ENCODE results near the gene JAKMIP3.

JAKMIP3 gene

DNA sequence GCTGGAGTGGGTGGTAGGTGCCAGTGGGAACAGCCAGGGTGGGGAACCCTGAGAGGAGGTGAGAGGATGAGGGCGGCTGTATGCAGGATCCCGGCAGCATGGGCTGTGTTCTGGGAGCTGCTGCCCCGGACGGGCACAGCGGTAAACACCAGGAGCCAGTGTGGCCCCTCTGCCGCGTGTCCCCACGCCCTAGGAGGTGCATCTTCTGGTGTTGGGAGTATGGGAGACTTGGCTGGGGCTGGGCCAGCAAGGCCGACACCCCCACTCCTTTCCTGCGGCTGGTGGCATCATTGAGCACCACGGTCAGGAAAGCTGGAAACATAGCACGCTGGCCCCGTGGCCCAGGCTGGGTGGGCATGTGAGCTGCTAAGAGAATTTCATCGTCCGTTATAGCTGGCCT lies 24.4 kb upstream of the JAKMIP3 start:
- DNase-seq (ENCODE audit: low read depth in 1 of 2, low spot score in 1 of 2): no peak
- TF ChIP-seq SPI1 (IDR thresholded peaks at IDR 0.05; ENCODE audit: borderline replicate concordance, low read depth): no peak
- TF ChIP-seq POLR2AphosphoS5 (IDR thresholded peaks at IDR 0.05; ENCODE audit: low read depth): no peak
- TF ChIP-seq, protein P1, sequence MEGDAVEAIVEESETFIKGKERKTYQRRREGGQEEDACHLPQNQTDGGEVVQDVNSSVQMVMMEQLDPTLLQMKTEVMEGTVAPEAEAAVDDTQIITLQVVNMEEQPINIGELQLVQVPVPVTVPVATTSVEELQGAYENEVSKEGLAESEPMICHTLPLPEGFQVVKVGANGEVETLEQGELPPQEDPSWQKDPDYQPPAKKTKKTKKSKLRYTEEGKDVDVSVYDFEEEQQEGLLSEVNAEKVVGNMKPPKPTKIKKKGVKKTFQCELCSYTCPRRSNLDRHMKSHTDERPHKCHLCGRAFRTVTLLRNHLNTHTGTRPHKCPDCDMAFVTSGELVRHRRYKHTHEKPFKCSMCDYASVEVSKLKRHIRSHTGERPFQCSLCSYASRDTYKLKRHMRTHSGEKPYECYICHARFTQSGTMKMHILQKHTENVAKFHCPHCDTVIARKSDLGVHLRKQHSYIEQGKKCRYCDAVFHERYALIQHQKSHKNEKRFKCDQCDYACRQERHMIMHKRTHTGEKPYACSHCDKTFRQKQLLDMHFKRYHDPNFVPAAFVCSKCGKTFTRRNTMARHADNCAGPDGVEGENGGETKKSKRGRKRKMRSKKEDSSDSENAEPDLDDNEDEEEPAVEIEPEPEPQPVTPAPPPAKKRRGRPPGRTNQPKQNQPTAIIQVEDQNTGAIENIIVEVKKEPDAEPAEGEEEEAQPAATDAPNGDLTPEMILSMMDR (IDR thresholded peaks at IDR 0.05; ENCODE audit: insufficient read depth, low read length): no peak
- TF ChIP-seq, protein P2, sequence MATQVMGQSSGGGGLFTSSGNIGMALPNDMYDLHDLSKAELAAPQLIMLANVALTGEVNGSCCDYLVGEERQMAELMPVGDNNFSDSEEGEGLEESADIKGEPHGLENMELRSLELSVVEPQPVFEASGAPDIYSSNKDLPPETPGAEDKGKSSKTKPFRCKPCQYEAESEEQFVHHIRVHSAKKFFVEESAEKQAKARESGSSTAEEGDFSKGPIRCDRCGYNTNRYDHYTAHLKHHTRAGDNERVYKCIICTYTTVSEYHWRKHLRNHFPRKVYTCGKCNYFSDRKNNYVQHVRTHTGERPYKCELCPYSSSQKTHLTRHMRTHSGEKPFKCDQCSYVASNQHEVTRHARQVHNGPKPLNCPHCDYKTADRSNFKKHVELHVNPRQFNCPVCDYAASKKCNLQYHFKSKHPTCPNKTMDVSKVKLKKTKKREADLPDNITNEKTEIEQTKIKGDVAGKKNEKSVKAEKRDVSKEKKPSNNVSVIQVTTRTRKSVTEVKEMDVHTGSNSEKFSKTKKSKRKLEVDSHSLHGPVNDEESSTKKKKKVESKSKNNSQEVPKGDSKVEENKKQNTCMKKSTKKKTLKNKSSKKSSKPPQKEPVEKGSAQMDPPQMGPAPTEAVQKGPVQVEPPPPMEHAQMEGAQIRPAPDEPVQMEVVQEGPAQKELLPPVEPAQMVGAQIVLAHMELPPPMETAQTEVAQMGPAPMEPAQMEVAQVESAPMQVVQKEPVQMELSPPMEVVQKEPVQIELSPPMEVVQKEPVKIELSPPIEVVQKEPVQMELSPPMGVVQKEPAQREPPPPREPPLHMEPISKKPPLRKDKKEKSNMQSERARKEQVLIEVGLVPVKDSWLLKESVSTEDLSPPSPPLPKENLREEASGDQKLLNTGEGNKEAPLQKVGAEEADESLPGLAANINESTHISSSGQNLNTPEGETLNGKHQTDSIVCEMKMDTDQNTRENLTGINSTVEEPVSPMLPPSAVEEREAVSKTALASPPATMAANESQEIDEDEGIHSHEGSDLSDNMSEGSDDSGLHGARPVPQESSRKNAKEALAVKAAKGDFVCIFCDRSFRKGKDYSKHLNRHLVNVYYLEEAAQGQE (IDR thresholded peaks at IDR 0.05; ENCODE audit: insufficient replicate concordance, low read depth): no peak
- TF ChIP-seq GABPA (IDR thresholded peaks at IDR 0.05; ENCODE audit: low read depth): no peak
- no peak overlapping the region for H3K27ac ChIP-seq (replicated peaks)
- peaks cover 14% of the 10 kb centered on the region for H3K27me3 ChIP-seq (ENCODE audit: insufficient read depth, poor library complexity, severe bottlenecking)
- no peak overlapping the region for H3K4me3 ChIP-seq (replicated peaks; ENCODE audit: insufficient read depth, low read length)

DNA sequence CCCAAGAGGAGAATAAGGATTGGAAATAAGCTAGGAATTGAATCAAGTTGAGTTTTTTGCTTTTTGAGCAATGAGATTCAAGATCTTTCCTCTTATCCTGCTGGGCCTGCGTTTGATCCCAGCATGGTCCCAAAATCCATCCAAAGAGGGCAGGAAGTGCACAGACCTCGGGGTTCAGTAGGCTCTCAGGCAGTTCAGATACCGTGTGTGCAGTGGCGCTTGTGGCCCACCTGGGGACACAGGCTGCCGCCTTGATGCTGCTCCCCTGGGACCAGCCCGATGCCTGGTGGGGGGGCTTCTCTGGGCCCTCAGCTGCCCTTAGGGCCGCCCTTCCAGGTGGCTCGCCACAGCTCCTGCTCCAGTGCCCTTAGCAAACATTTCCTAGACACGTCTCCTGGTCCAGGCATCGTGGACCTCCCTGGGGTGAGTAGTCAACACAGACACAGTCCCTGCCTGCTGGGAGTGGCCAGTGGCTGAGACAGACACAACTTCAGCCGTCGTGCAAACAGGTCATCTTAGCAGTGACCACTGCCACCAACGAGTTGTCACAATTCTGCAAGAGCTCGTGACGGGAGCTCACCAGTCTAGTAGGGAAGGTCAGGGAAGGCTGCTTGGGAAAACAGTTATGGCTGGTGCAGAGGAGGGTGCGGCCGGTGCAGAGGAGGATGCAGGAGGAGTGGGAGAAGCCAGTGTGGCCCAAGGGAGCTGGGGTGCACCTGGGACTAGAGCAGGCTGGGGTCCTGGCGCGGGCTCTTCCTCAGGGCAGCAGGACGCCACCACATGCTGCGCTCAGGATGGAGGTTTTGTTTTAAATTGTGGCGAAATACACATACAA lies 21.7 kb upstream of the JAKMIP3 start:
- Histone ChIP-seq H3K4me3 (replicated peaks; ENCODE audit: insufficient read depth, low read length) (no peak overlapping the region), H3K27ac (replicated peaks) (no peak overlapping the region), H3K27me3 (ENCODE audit: insufficient read depth, poor library complexity, severe bottlenecking) (peaks cover 3% of the 10 kb centered on the region)
- no peak for DNase-seq (ENCODE audit: low read depth in 1 of 2, low spot score in 1 of 2)
- TF ChIP-seq, protein P2 (IDR thresholded peaks at IDR 0.05; ENCODE audit: insufficient replicate concordance, low read depth): no peak
- no peak for TF ChIP-seq GABPA (IDR thresholded peaks at IDR 0.05; ENCODE audit: low read depth)

- H3K27me3 ChIP-seq (ENCODE audit: insufficient read depth, poor library complexity, severe bottlenecking): peaks cover 3% of the 10 kb centered on the region
- no peak overlapping the region for H3K27ac ChIP-seq (replicated peaks)
- no peak for DNase-seq (ENCODE audit: low read depth in 1 of 2, low spot score in 1 of 2)
- TF ChIP-seq GABPA (IDR thresholded peaks at IDR 0.05; ENCODE audit: low read depth): no peak
- no peak for TF ChIP-seq SPI1 (IDR thresholded peaks at IDR 0.05; ENCODE audit: borderline replicate concordance, low read depth)
- TF ChIP-seq, protein P1 (IDR thresholded peaks at IDR 0.05; ENCODE audit: insufficient read depth, low read length): no peak
- TF ChIP-seq, protein P2 (IDR thresholded peaks at IDR 0.05; ENCODE audit: insufficient replicate concordance, low read depth): no peak
- no peak for TF ChIP-seq POLR2AphosphoS5 (IDR thresholded peaks at IDR 0.05; ENCODE audit: low read depth)
- no peak overlapping the region for H3K4me3 ChIP-seq (replicated peaks; ENCODE audit: insufficient read depth, low read length)
Observed at GRCh38 chr10:132044803-132045202, 20.9 kb upstream of the JAKMIP3 start.

Data from HL-60 (cell line).